ENCODE data around the gene POLR3G.

GRCh38 chr5:90479611-90480385 lies 5.1 kb downstream of the POLR3G start:
- TF ChIP-seq, protein P1, sequence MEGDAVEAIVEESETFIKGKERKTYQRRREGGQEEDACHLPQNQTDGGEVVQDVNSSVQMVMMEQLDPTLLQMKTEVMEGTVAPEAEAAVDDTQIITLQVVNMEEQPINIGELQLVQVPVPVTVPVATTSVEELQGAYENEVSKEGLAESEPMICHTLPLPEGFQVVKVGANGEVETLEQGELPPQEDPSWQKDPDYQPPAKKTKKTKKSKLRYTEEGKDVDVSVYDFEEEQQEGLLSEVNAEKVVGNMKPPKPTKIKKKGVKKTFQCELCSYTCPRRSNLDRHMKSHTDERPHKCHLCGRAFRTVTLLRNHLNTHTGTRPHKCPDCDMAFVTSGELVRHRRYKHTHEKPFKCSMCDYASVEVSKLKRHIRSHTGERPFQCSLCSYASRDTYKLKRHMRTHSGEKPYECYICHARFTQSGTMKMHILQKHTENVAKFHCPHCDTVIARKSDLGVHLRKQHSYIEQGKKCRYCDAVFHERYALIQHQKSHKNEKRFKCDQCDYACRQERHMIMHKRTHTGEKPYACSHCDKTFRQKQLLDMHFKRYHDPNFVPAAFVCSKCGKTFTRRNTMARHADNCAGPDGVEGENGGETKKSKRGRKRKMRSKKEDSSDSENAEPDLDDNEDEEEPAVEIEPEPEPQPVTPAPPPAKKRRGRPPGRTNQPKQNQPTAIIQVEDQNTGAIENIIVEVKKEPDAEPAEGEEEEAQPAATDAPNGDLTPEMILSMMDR (IDR thresholded peaks at IDR 0.05), result no peak
- TF ChIP-seq REST (IDR thresholded peaks at IDR 0.05; ENCODE audit: insufficient read depth in 1 of 2, low read depth in 2 of 2, low read length in 1 of 2), result no peak
